HG03460 (cell line): ENCODE results near the gene KRTAP5-5.
"Not testable (repeated sequence)": the region's sequence is repeated elsewhere in the genome, so short reads cannot be mapped to it uniquely, and the experiment has no call there.

ENCODE experiments used
- ATAC-seq: cut with Tn5 transposase; IDR thresholded peaks from one replicate; pipeline ENCODE4 v1.9.1; 2021; ENCODE audit not compliant: unreplicated experiment

KRTAP5-5 gene

GRCh38 chr11:1629326-1630185 is at the start of gene KRTAP5-5:
Gene KRTAP5-5, plus strand, starts transcription at chr11:1629775. Its CDS starts 66 bp downstream, at chr11:1629841.
- no peak for ATAC-seq

DNA sequence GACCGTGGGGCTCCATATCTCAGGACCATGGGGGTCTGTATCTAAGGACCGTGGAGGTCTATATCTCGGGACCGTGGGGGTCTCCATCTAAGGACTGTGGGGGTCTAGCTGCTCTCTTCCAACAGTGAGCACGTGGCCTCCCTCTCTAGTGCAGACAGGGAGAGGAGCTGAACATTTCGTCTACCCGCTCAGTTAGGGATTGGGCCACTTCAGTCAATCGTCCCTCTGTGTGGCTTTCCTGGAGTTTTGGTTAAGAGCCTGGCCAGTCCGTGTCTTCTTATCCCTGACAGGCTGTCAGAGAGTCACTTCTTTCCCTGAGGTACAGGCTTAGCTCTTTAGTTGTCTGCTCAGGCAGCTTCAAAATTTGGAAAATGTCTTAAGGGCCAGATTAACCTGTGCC is 47.6 kb upstream of the KRTAP5-5 start:
- ATAC-seq, result no peak

- not testable (repeated sequence) for ATAC-seq
Observed at GRCh38 chr11:1582909-1583308, 46.7 kb upstream of the KRTAP5-5 start.

GRCh38 chr11:1584661-1585370 is 44.8 kb upstream of the KRTAP5-5 start, which contains the start of gene KRTAP5-1:
Gene KRTAP5-1, minus strand, starts transcription at chr11:1585283. Its CDS starts 34 bp downstream, at chr11:1585249.
- ATAC-seq, result not testable (repeated sequence)

DNA sequence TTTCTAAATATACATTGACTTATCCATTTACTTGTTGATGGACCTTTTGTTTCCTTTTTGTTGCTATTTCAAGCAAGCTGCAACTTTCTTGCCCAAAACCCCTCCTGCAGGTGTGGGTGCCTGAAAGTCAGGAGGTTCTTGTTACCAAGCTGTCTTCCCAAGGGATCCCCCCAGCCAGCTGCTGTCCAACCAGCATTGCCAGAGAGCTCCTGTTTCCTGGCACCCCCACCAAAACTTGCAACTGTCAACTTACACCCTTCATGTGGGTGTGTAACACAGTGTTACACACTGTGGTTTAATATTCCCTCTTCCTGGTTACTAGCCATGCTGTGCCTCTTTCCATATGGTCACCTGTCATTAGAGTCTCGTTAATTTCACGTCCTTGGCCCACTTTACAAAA is 42.9 kb upstream of the KRTAP5-5 start:
- ATAC-seq, result no peak

DNA sequence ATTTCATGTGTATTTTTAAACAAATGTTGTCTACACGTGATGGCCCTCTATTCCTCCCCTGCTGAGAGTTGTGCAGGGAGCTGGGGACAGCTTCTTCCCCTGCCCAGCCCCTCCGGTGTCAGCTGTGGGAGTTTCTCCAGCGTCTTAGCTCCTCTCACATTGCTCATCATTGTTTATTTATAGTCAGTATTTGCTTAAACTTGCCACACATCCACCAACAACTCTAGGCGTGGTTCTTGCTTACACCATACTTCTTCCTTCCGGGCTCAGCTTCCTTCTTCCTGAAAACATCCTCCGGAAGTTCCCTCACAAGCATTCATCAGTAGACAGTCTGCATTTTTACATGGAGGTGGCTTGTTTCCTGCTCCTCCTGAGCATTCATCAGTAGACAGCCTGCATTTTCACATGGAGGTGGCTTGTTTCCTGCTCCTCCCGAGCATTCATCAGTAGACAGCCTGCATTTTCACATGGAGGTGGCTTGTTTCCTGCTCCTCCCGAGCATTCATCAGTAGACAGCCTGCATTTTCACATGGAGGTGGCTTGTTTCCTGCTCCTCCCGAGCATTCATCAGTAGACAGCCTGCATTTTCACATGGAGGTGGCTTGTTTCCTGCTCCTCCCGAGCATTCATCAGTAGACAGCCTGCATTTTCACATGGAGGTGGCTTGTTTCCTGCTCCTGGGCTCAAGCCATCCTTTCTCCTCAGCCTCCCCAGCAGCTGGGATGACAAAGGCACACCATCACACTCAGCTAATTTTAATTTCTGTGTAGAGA is 40.2 kb upstream of the KRTAP5-5 start:
- ATAC-seq, result not testable (repeated sequence)

DNA sequence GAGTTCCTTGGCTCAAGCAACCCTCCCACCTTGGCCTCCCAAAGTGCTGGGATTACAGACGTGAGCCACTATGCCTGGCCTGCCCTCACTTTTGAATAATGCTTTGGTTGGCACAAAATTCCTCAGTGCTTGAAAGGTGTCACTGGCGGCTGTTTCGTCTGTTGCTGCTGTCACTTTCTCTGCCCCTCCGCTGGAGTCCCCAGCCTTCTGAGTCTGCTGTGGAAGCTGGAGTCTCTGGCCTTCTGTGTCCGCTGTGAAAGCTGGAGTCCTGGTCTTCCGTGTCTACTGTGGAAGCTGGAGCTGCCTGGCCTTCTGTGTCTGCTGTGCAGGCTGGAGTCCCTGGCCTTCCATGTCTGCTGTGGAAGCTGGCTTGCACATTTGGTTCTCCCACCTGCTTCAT is 39.6 kb upstream of the KRTAP5-5 start:
- no peak for ATAC-seq

DNA sequence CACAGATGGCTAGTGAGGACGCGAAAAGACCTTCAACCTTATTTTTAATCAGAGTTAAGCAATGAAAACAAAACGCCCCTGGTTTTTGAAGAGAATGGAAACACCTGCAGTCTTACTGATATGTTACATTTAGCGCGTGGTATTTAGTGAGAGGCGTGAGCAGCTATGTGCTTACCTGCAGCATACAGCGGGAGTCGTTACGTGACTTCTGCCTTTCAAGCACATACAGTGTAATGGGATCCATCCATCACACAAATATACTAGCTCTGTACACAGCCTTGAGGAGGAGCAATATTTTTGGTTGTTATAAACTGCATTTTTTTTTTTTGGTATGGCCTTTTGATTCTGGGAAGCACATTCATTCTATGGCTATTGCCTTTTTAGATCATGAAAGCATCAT is 36.9 kb upstream of the KRTAP5-5 start:
- ATAC-seq, result no peak

- ATAC-seq, result not testable (repeated sequence)
Observed at GRCh38 chr11:1595994-1596575, 33.5 kb upstream of the KRTAP5-5 start.

GRCh38 chr11:1596576-1597121 is 32.9 kb upstream of the KRTAP5-5 start:
- ATAC-seq, result not testable (repeated sequence)

- ATAC-seq, result no peak
Observed at GRCh38 chr11:1597331-1597993, 32.1 kb upstream of the KRTAP5-5 start.

GRCh38 chr11:1597994-1598380 is 31.6 kb upstream of the KRTAP5-5 start, which contains the start of gene KRTAP5-2:
Gene KRTAP5-2, minus strand, starts transcription at chr11:1598294. Its CDS starts 44 bp downstream, at chr11:1598250.
- ATAC-seq, result no peak

- ATAC-seq, result not testable (repeated sequence)
Observed at GRCh38 chr11:1598406-1598805, 31.2 kb upstream of the KRTAP5-5 start.

DNA sequence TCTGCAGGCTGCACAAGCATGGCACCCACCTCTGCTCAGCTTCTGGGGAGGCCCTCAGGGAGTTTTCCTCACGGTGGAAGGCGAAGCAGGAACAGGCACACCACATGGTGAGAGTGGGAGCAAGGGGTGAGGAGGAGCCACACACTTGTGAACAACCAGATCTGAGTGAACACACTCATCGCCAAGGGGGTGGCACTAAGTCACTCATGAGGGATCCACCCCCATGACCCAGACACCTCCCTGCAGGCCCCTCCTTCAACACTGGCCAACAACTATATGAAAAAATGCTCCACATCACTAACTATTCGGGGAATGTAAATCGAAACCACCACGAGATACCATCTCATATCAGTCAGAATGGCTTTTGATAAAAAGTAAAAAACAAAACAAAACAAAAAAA is 30.8 kb upstream of the KRTAP5-5 start:
- no peak for ATAC-seq

DNA sequence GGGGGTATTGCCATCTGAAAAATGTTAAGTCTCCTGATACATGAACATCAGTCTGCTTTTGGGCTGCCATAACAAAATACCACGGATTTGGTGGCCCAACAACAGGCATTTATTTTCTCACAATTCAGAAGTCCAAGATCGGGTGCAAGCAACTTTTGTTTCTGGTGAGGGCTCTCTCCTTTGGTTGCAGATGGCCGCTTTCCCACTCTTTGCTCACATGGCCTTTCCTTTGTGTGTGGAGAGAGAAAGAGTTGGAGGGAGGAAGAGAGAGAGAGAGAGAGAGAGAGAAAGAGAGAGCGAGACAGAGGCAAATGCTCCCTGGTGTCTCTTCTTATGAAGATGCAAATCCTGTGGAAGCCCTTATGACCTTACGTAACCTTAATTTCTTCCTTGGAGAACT is 28.9 kb upstream of the KRTAP5-5 start:
- ATAC-seq, result no peak

GRCh38 chr11:1601663-1602062 is 27.9 kb upstream of the KRTAP5-5 start:
- ATAC-seq, result not testable (repeated sequence)

- no peak for ATAC-seq
Observed at GRCh38 chr11:1603629-1604028, 25.9 kb upstream of the KRTAP5-5 start.

GRCh38 chr11:1604181-1604580 is 25.4 kb upstream of the KRTAP5-5 start:
- no peak for ATAC-seq

GRCh38 chr11:1604711-1605110 is 24.9 kb upstream of the KRTAP5-5 start:
- no peak for ATAC-seq

- ATAC-seq, result not testable (repeated sequence)
Observed at GRCh38 chr11:1605923-1606322, 23.7 kb upstream of the KRTAP5-5 start.
